ENCODE data around the gene C1QTNF9B.

- no peak for TF ChIP-seq CTCF (conservative IDR thresholded peaks at IDR 0.05)
- no peak for TF ChIP-seq EZH2 (IDR thresholded peaks at IDR 0.05; ENCODE audit: low read depth)
Measured at GRCh38 chr13:23883255-23883654, 14.0 kb downstream of the C1QTNF9B start.

Measured in PC-9 (cell line).